A549 (cell line): ENCODE measurements around the gene PRSS27. TPM values are rescaled to one million over a fixed set of nuclear protein-coding genes. Genes with fewer than 3 reads are reported as not detected.
"Not testable (repeated sequence)": the region's sequence is repeated elsewhere in the genome, so short reads cannot be mapped to it uniquely, and the experiment has no call there.

ENCODE experiments used
- ATAC-seq, 2 experiments: fragments of 200-7000 bp in 1 of 2; fragments of >200 bp in 1 of 2; cut with Nextera tagmentation in 1 of 2; cut with Tn5 transposase in 1 of 2; 3 replicates each; pipeline versions ENCODE4 v1.8.0 to v1.9.1; 2018 to 2020; ENCODE audit warnings: mild to moderate bottlenecking in 1 of 2, moderate library complexity in 1 of 2
- CTCF ChIA-PET: fragments of 300-600 bp; sonication (Branson Sonifier 250); formaldehyde crosslinking; extraction: SDS; loops from one replicate; lab custom pipeline; 2021; ENCODE audit warnings: antibody characterized with exemption, inconsistent platforms; lab: Yijun Ruan, JAX
- POLR2A ChIA-PET: fragments of 350-600 bp; formaldehyde crosslinking; extraction: SDS; loops from one replicate; lab custom pipeline; 2021; ENCODE audit warnings: antibody characterized with exemption, inconsistent platforms; lab: Yijun Ruan, JAX
- DNase-seq, 2 experiments: peaks; one replicate each; pipeline versions ENCODE4 v3.0.0 to v3.0.0-alpha.2; 2011 to 2016; ENCODE audit warnings: low read depth in 1 of 2, low spot score in 1 of 2
- FAIRE-seq: peaks from 2 replicates; lab custom pipeline; 2011; peaks lifted over from hg19 to GRCh38; lab: Jason Lieb, UNC
- H3K27ac ChIP-seq, 2 experiments: fragments of >200 bp; sonication (Bioruptor Twin); formaldehyde crosslinking; 3 replicates each; pipeline ENCODE4 v1.5.1; 2016 to 2017
- H3K4me1 ChIP-seq: fragments of >200 bp; sonication (Bioruptor Twin); formaldehyde crosslinking; 3 replicates; pipeline ENCODE4 v1.6.1; 2016
- H3K4me2 ChIP-seq: fragments of >200 bp; sonication (Bioruptor Twin); formaldehyde crosslinking; 3 replicates; pipeline ENCODE4 v1.6.1; 2016
- H3K4me3 ChIP-seq: fragments of >200 bp; sonication (Bioruptor Twin); formaldehyde crosslinking; 3 replicates; pipeline ENCODE4 v1.5.1; 2016
- H3K9me3 ChIP-seq: fragments of >200 bp; sonication (Bioruptor Twin); formaldehyde crosslinking; 3 replicates; pipeline ENCODE4 v1.6.1; 2016
- BHLHE40 ChIP-seq: IDR thresholded peaks from 2 replicates; pipeline ENCODE4 v1.6.1; 2012; ENCODE audit warnings: low read depth, low read length, inconsistent platforms
- CTCF ChIP-seq: fragments of >200 bp; sonication (Bioruptor Twin); formaldehyde crosslinking; IDR thresholded peaks from 3 replicates; pipeline ENCODE4 v1.5.1; 2016
- EHMT2 ChIP-seq: fragments of 200-600 bp; sonication (generic); IDR thresholded peaks from 2 replicates; pipeline ENCODE4 v1.6.1; 2016; ENCODE audit warnings: antibody characterized with exemption, low read depth, mild to moderate bottlenecking, moderate library complexity
- HEYL ChIP-seq: fragments of 250-450 bp; sonication (Bioruptor Pico); IDR thresholded peaks from 2 replicates; pipeline ENCODE4 v1.8.0; 2021; ENCODE audit warnings: mild to moderate bottlenecking, moderate library complexity
- MAFK ChIP-seq: fragments of 450-650 bp; IDR thresholded peaks from 2 replicates; pipeline ENCODE4 v1.6.1; 2014; ENCODE audit not compliant: partially characterized antibody
- MYC ChIP-seq: IDR thresholded peaks from 2 replicates; pipeline ENCODE4 v1.6.1; 2012; ENCODE audit warnings: mild to moderate bottlenecking, inconsistent platforms, low read length, improper control_type of control experiment, borderline replicate concordance
- NPAS2 ChIP-seq: fragments of 250-450 bp; sonication (Bioruptor Pico); IDR thresholded peaks from 2 replicates; pipeline ENCODE4 v1.8.0; 2022; ENCODE audit warnings: mild to moderate bottlenecking, moderate library complexity, borderline replicate concordance
- PHF8 ChIP-seq: fragments of 200-600 bp; sonication (generic); IDR thresholded peaks from 2 replicates; pipeline ENCODE4 v1.6.1; 2016; ENCODE audit warnings: low read depth, mild to moderate bottlenecking, antibody characterized with exemption, moderate library complexity, borderline replicate concordance
- RARB ChIP-seq: fragments of 250-450 bp; sonication (Bioruptor Pico); IDR thresholded peaks from 2 replicates; pipeline ENCODE4 v1.8.0; 2021; ENCODE audit warnings: mild to moderate bottlenecking, moderate library complexity
- REST ChIP-seq: fragments of 200-600 bp; sonication (generic); IDR thresholded peaks from 2 replicates; pipeline ENCODE4 v1.6.1; 2016; ENCODE audit warnings: antibody characterized with exemption, mild to moderate bottlenecking, moderate library complexity
- TP53 ChIP-seq: fragments of 250-450 bp; sonication (Bioruptor Pico); IDR thresholded peaks from 2 replicates; pipeline ENCODE4 v1.5.0; 2021; ENCODE audit warnings: mild to moderate bottlenecking, moderate library complexity
- ZSCAN20 ChIP-seq: fragments of 250-450 bp; sonication (Bioruptor Pico); IDR thresholded peaks from 2 replicates; pipeline ENCODE4 v1.8.0; 2022; ENCODE audit warnings: mild to moderate bottlenecking, moderate library complexity
- WGBS: methylation state at CpG from one replicate; pipeline ENCODE4 v1.1.6; 2017; ENCODE audit errors: missing lambda C conversion rate; 5-methylcytosine and 5-hydroxymethylcytosine counted together
- polyA plus RNA-seq, 4 experiments: library from polyadenylated mRNA; depleted of rRNA in 3 of 4; stranded (reverse); fragments of >200 nt; fragmentation: RNase III in 1 of 4; extraction: RNeasy Plus Mini Kit Qiagen cat#74134 plus additional on column Dnase treatment in 1 of 4; gene quantifications; 2 replicates in 3 of 4; 3 replicates in 1 of 4; pipeline ENCODE4 v1.2.3, GENCODE V29; 2011 to 2017
- TF ChIP-seq, protein P1 (sequence below): IDR thresholded peaks from 2 replicates; pipeline ENCODE4 v1.6.1; 2012
- TF ChIP-seq, protein P2 (sequence below): fragments of 250-450 bp; sonication (Bioruptor Pico); IDR thresholded peaks from 2 replicates; pipeline ENCODE4 v1.5.0; 2020; ENCODE audit warnings: low read depth, mild to moderate bottlenecking, moderate library complexity

The PRSS27 gene
- polyA plus RNA-seq, 2 of the 4 experiments (the other 2 are of a cell fraction): 1.00 to 1.2 TPM

- Histone ChIP-seq H3K4me3 (no peak overlapping the region), H3K4me1 (no peaks in the 10 kb centered on the region), H3K4me2 (no peak overlapping the region), H3K27ac (no peak overlapping the region), H3K9me3 (no peaks in the 10 kb centered on the region)
- ChIA-PET POLR2A (no interaction called here), CTCF (no interaction called here)
- no peak for FAIRE-seq
- no peak for ATAC-seq
- WGBS: 92% methylated on average over 19 of the region's 20 CpGs
- no peak for TF ChIP-seq MAFK
- TF ChIP-seq, protein P1, sequence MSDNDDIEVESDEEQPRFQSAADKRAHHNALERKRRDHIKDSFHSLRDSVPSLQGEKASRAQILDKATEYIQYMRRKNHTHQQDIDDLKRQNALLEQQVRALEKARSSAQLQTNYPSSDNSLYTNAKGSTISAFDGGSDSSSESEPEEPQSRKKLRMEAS: no peak
- TF ChIP-seq REST: no peak
- no peak for TF ChIP-seq RARB (CRISPR knock-in tag)
- TF ChIP-seq BHLHE40: no peak
- no peak for TF ChIP-seq EHMT2
- no peak for TF ChIP-seq HEYL (CRISPR knock-in tag)
- TF ChIP-seq TP53 (CRISPR knock-in tag): no peak
- TF ChIP-seq CTCF: no peak
- no peak for TF ChIP-seq ZSCAN20
- no peak for DNase-seq
These were observed 33.0 kb downstream of the PRSS27 start for GRCh38 chr16:2686912-2687507.

GRCh38 chr16:2686075-2686474 is 33.9 kb downstream of the PRSS27 start:
- H3K4me2 ChIP-seq, H3K4me1 ChIP-seq, H3K27ac ChIP-seq, H3K4me3 ChIP-seq, ATAC-seq, FAIRE-seq, DNase-seq, CTCF ChIA-PET, H3K9me3 ChIP-seq, POLR2A ChIA-PET: not testable (repeated sequence)
- WGBS: no CpG with 5 or more reads among the region's 9 CpGs

DNA sequence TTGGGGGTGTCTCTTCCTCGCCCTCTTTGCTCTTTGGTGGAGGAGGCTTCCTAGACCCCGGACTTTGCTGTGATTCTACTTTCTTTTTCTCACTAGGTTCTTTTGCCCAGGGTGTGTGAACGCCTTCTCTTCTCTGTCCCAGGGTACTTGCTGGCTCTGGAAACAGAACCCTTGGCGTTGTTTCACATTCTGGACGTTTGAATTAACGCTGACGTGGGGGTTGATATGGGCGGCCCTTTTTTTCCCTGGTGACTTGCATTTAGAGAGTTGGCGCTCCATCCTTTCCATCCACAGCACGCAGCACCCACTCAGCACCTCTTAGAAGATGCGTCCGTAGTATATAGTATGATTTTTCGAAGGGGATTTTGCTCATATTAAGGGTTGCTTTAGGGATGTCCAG is 37.0 kb downstream of the PRSS27 start:
- Histone ChIP-seq H3K27ac (peak overlapping the region; percentile 91 to 98), H3K4me3 (peak overlapping the region; percentile 80), H3K4me2 (peak overlapping the region; percentile 93)
- H3K9me3 ChIP-seq, FAIRE-seq, DNase-seq, H3K4me1 ChIP-seq: not testable (repeated sequence)
- 4% methylated on average over 13 of the region's 13 CpGs for WGBS
- ChIA-PET POLR2A (interaction anchor here (1.0 to 2.1 kb wide), 5 partner anchors 8 to 185 kb away, joined by 3 to 41 read pairs (median 6); no protein-coding TSS in a partner anchor), CTCF (interaction anchor here (1.1 kb wide), 1 partner anchor 16 kb away, joined by 3 read pairs; no protein-coding TSS in a partner anchor)
- ATAC-seq: peak in 1 of 2 experiments; percentile 2; a peak in 1 of 6 replicates

GRCh38 chr16:2682209-2683021 is 37.6 kb downstream of the PRSS27 start, which contains the start of gene KCTD5:
KCTD5 (plus strand) TSS chr16:2682523; CDS start chr16:2682549, 26 bp downstream.
- no peak for FAIRE-seq
- Histone ChIP-seq H3K4me1 (peaks cover 6% of the 10 kb centered on the region; the same call in 1 of the 3 replicates), H3K9me3 (no peaks in the 10 kb centered on the region), H3K27ac (peak within 1 kb of the TSS; percentile 91 to 98), H3K4me3 (peak within 1 kb of the TSS; percentile 80), H3K4me2 (peak within 1 kb of the TSS; percentile 93)
- ChIA-PET POLR2A (interaction anchor here (0.5 to 2.1 kb wide), 23 partner anchors 9 to 527 kb away, joined by 3 to 41 read pairs (median 4); partner anchors contain the start of genes FLYWCH2, PGP, PRSS27 and SRRM2), CTCF (interaction anchor here (0.7 to 1.3 kb wide), 3 partner anchors 17 to 236 kb away, joined by 3 read pairs; no protein-coding TSS in a partner anchor)
- peak; percentile 93 to 94 for ATAC-seq
- peak; percentile 97 to 98 for DNase-seq
- WGBS: under 1% methylated on average over 16 of the region's 73 CpGs
- no peak for TF ChIP-seq MAFK
- 0 out of 2 replicates have a peak, but pooled peaks have one; percentile 61 for TF ChIP-seq TP53 (CRISPR knock-in tag)
- TF ChIP-seq NPAS2 (CRISPR knock-in tag): no peak
- TF ChIP-seq CTCF: no peak
- TF ChIP-seq PHF8: peak; percentile 83
- TF ChIP-seq, protein P2, sequence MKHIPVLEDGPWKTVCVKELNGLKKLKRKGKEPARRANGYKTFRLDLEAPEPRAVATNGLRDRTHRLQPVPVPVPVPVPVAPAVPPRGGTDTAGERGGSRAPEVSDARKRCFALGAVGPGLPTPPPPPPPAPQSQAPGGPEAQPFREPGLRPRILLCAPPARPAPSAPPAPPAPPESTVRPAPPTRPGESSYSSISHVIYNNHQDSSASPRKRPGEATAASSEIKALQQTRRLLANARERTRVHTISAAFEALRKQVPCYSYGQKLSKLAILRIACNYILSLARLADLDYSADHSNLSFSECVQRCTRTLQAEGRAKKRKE (CRISPR knock-in tag): 0 out of 2 replicates have a peak, but pooled peaks have one; percentile 76
- TF ChIP-seq MYC: peak; percentile 85; the same call in 1 of the 2 replicates
